Measurements from ENCODE around the gene FOXF1.

The FOXF1 gene

DNA sequence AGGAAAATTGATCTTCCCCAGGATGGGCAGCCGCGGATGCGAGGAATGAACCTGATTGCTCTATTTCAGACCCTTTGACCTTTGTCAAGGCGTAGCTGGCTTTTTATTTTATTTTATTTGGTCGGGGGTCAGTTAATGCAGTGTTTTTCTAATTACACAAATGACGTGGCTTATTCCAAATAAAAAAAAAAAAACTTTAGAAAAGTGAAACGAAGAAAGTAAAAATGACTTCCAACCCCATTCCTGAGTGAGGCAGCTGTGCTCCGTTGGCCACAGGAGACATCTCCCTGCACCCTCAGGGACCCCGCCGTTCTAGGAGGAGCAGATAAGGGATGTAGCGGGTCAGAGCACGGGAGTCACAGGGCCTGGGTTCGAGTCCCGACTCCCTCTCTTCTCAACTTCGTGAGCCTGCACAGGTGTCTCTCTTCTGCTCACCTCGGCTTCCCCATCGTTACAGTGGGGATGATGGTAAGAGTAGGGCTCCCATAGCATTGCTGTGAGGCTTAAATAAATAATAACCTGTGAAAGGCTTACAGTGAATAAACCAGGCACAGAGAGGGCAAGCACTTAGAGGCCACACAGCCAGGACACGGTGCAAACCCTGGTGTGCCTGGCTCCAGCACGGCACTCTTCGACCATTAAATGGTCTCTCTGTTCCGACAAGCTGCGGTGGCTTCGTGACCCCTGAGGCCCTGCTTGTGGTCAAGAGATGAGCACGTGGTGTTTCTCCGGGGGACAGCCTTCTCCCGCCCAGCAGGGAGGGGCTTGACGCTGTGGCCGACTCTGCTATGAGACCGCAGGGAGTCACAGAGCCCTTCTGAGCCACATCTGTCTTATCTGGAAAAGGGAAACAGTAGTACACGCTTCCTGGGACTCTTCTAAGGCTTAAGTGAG is 10.2 kb downstream of the FOXF1 start:
- no peak for DNase-seq (ENCODE audit: low spot score)
- no peak for TF ChIP-seq CTCF (IDR thresholded peaks at IDR 0.05; ENCODE audit: extremely low read depth, insufficient read depth, missing control alignments)
- in situ Hi-C loops (cut with MboI; ENCODE audit: low pct_unique_long_range_greater_than_20kb, low sequenced_read_pairs, unreplicated experiment) = loop anchor here (25.0 kb wide), 2 partner anchors 458 to 708 kb away; no protein-coding TSS in a partner anchor

GRCh38 chr16:86521236-86522197 is 11.2 kb downstream of the FOXF1 start:
- no peak for DNase-seq (ENCODE audit: low spot score)
- TF ChIP-seq CTCF (IDR thresholded peaks at IDR 0.05; ENCODE audit: extremely low read depth, insufficient read depth, missing control alignments) = no peak
- in situ Hi-C loops (cut with MboI; ENCODE audit: low pct_unique_long_range_greater_than_20kb, low sequenced_read_pairs, unreplicated experiment) = loop anchor here (25.0 kb wide), 2 partner anchors 459 to 709 kb away; no protein-coding TSS in a partner anchor

GRCh38 chr16:86522634-86523033 is 12.3 kb downstream of the FOXF1 start:
- no peak for TF ChIP-seq CTCF (IDR thresholded peaks at IDR 0.05; ENCODE audit: extremely low read depth, insufficient read depth, missing control alignments)
- in situ Hi-C loops (cut with MboI; ENCODE audit: low pct_unique_long_range_greater_than_20kb, low sequenced_read_pairs, unreplicated experiment) = loop anchor here (25.0 kb wide), 2 partner anchors 460 to 710 kb away; no protein-coding TSS in a partner anchor
- DNase-seq (ENCODE audit: low spot score) = no peak

- DNase-seq (ENCODE audit: low spot score) = no peak
- in situ Hi-C loops (cut with MboI; ENCODE audit: low pct_unique_long_range_greater_than_20kb, low sequenced_read_pairs, unreplicated experiment) = loop anchor here (25.0 kb wide), 2 partner anchors 461 to 711 kb away; no protein-coding TSS in a partner anchor
Observed at GRCh38 chr16:86523166-86523740, 12.9 kb downstream of the FOXF1 start.

DNA sequence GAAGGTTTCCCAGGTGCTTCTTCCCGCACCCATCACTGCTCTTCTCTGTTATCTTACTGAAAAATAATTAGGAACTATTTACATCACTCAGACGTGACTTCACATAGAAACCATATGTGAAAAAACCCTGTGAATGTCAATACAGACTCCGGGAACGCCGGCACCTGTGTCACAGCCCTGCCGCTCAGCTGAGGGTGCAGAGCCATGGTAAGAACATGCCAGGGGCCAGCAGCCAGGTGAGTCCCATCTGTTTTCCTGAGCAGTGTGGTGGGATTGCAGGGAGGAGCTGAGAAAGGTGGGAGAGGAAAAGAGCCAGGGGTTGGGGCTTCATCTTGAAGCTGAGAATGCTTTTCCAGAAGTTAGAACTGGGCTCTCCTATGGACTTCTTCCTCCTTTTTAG is 13.7 kb downstream of the FOXF1 start:
- TF ChIP-seq CTCF (IDR thresholded peaks at IDR 0.05; ENCODE audit: extremely low read depth, insufficient read depth, missing control alignments) = no peak
- in situ Hi-C loops (cut with MboI; ENCODE audit: low pct_unique_long_range_greater_than_20kb, low sequenced_read_pairs, unreplicated experiment) = loop anchor here (25.0 kb wide), 2 partner anchors 462 to 712 kb away; no protein-coding TSS in a partner anchor
- DNase-seq (ENCODE audit: low spot score) = no peak

More at GRCh38 chr16:86523166-86523740, 12.9 kb downstream of the FOXF1 start:
- TF ChIP-seq CTCF (IDR thresholded peaks at IDR 0.05; ENCODE audit: extremely low read depth, insufficient read depth, missing control alignments) = no peak

GRCh38 chr16:86525696-86526095 is 15.4 kb downstream of the FOXF1 start:
- in situ Hi-C loops (cut with MboI; ENCODE audit: low pct_unique_long_range_greater_than_20kb, low sequenced_read_pairs, unreplicated experiment) = no loop called here
- no peak for TF ChIP-seq CTCF (IDR thresholded peaks at IDR 0.05; ENCODE audit: extremely low read depth, insufficient read depth, missing control alignments)
- DNase-seq (ENCODE audit: low spot score) = no peak

Measured in GM13977 (cell line).